Activated CD8-positive, alpha-beta T cell treated with anti-CD3 and anti-CD28 coated beads, Interleukin-2, amount 10 ng/mL, durations not matched to agents 7 days and 5 days (primary cell): ENCODE measurements around the gene ACYP1. TPM values are rescaled to one million over a fixed set of nuclear protein-coding genes. Genes with fewer than 3 reads are reported as not detected.

Source experiments
- ATAC-seq: fragments of 150-1000 bp; cut with Tn5 transposase; one replicate; pipeline ENCODE4 v1.10.0; 2021; ENCODE audit warnings: moderate library complexity
- CTCF ChIA-PET: fragments of 350-600 bp; sonication (Branson Sonifier 250); formaldehyde crosslinking; loops from one replicate; lab custom pipeline; 2021; ENCODE audit warnings: antibody characterized with exemption; lab: Charles Lee
- POLR2A ChIA-PET: fragments of 350-600 bp; sonication (Branson Sonifier 250); formaldehyde crosslinking; loops from one replicate; lab custom pipeline; 2021; ENCODE audit warnings: antibody characterized with exemption; lab: Charles Lee
- DNase-seq: peaks from one replicate; pipeline ENCODE4 v3.0.0-alpha.2; 2020
- H3K27ac Mint-ChIP-seq: one replicate; pipeline ENCODE4 v1.8.0; 2021; ENCODE audit warnings: mild to moderate bottlenecking, mixed read lengths
- H3K27me3 Mint-ChIP-seq: one replicate; pipeline ENCODE4 v1.8.0; 2021; ENCODE audit warnings: low read depth, mixed read lengths
- H3K36me3 Mint-ChIP-seq: one replicate; pipeline ENCODE4 v1.8.0; 2021; ENCODE audit warnings: low read depth, mixed read lengths
- H3K4me1 Mint-ChIP-seq: one replicate; pipeline ENCODE4 v1.8.0; 2021; ENCODE audit warnings: low read depth, mixed read lengths
- H3K4me3 Mint-ChIP-seq: one replicate; pipeline ENCODE4 v1.8.0; 2021; ENCODE audit warnings: mild to moderate bottlenecking, mixed read lengths
- H3K9me3 Mint-ChIP-seq: one replicate; pipeline ENCODE4 v1.8.0; 2022; ENCODE audit warnings: mixed read lengths; ENCODE audit not compliant: insufficient read depth
- total RNA-seq, 2 experiments: library from RNA; stranded (reverse); gene quantifications; one replicate each; pipeline ENCODE4 v1.2.3, GENCODE V29; 2021

ACYP1 gene
- total RNA-seq = 10 to 100 TPM; 42.6 to 44.0 TPM

GRCh38 chr14:75063491-75064204 is at the start of gene ACYP1:
Gene ACYP1, minus strand, starts transcription at chr14:75064024. Its CDS starts 471 bp downstream, at chr14:75063553.
- CTCF ChIA-PET = interaction anchor here (0.8 to 4.0 kb wide), 17 partner anchors 11 to 232 kb away, joined by 3 to 22 read pairs (median 4); partner anchors contain the start of gene MLH3
- Mint-ChIP-seq H3K27me3 (no peaks in the 10 kb centered on the region), H3K9me3 (no peaks in the 10 kb centered on the region), H3K4me1 (peaks cover 38% of the 10 kb centered on the region), H3K27ac (peak within 1 kb of the TSS; percentile 99), H3K36me3 (peaks cover 38% of the 10 kb centered on the region), H3K4me3 (peak within 1 kb of the TSS; percentile 100)
- ATAC-seq (peak; percentile 100), DNase-seq (peak; percentile 94)
- POLR2A ChIA-PET = interaction anchor here (0.9 to 3.1 kb wide), 5 partner anchors 14 to 181 kb away, joined by 3 to 14 read pairs (median 5); partner anchors contain the start of gene EIF2B2

GRCh38 chr14:75109877-75110276 is 46.1 kb upstream of the ACYP1 start:
- POLR2A ChIA-PET = interaction anchor here (0.8 kb wide), 1 partner anchor 181 kb away, joined by 3 read pairs; no protein-coding TSS in a partner anchor
- DNase-seq (no peak), ATAC-seq (no peak)
- Mint-ChIP-seq H3K4me1 (peaks cover 26% of the 10 kb centered on the region), H3K4me3 (no peak overlapping the region), H3K9me3 (no peaks in the 10 kb centered on the region), H3K27me3 (no peaks in the 10 kb centered on the region), H3K36me3 (peaks cover 72% of the 10 kb centered on the region), H3K27ac (no peak overlapping the region)
- CTCF ChIA-PET = interaction anchor here (1.2 to 2.4 kb wide), 2 partner anchors 10 to 14 kb away, joined by 4 to 7 read pairs; no protein-coding TSS in a partner anchor

GRCh38 chr14:75107186-75107585 is 43.4 kb upstream of the ACYP1 start:
- CTCF ChIA-PET = interaction anchor here (0.7 to 0.8 kb wide), 2 partner anchors 19 to 499 kb away, joined by 3 read pairs; no protein-coding TSS in a partner anchor
- peaks cover 4% of the 10 kb centered on the region for H3K4me1 Mint-ChIP-seq
- POLR2A ChIA-PET = no interaction called here

GRCh38 chr14:75101491-75101890 is 37.7 kb upstream of the ACYP1 start:
- H3K36me3 Mint-ChIP-seq = peaks cover 59% of the 10 kb centered on the region
- CTCF ChIA-PET = interaction anchor here (0.9 to 2.5 kb wide), 4 partner anchors 8 to 195 kb away, joined by 3 to 7 read pairs (median 4); no protein-coding TSS in a partner anchor
- H3K27ac Mint-ChIP-seq = no peak overlapping the region
- ATAC-seq = no peak
- H3K9me3 Mint-ChIP-seq = no peaks in the 10 kb centered on the region
- DNase-seq = no peak
- no peaks in the 10 kb centered on the region for H3K4me1 Mint-ChIP-seq
- POLR2A ChIA-PET = no interaction called here
- H3K27me3 Mint-ChIP-seq = no peaks in the 10 kb centered on the region
- H3K4me3 Mint-ChIP-seq = no peak overlapping the region

More at GRCh38 chr14:75107186-75107585, 43.4 kb upstream of the ACYP1 start:
- Mint-ChIP-seq H3K27me3 (no peaks in the 10 kb centered on the region), H3K36me3 (peaks cover 64% of the 10 kb centered on the region), H3K4me3 (no peak overlapping the region), H3K9me3 (no peaks in the 10 kb centered on the region), H3K27ac (no peak overlapping the region)
- ATAC-seq (no peak), DNase-seq (no peak)

GRCh38 chr14:75098682-75099081 is 34.9 kb upstream of the ACYP1 start:
- no peaks in the 10 kb centered on the region for H3K27me3 Mint-ChIP-seq
- H3K27ac Mint-ChIP-seq = no peak overlapping the region
- peaks cover 51% of the 10 kb centered on the region for H3K36me3 Mint-ChIP-seq
- DNase-seq (no peak), ATAC-seq (no peak)
- no peaks in the 10 kb centered on the region for H3K9me3 Mint-ChIP-seq
- H3K4me1 Mint-ChIP-seq = no peaks in the 10 kb centered on the region
- no peak overlapping the region for H3K4me3 Mint-ChIP-seq
- ChIA-PET CTCF (interaction anchor here (1.2 kb wide), 1 partner anchor 10 kb away, joined by 7 read pairs; no protein-coding TSS in a partner anchor), POLR2A (no interaction called here)

GRCh38 chr14:75098212-75098611 is 34.4 kb upstream of the ACYP1 start:
- no peak for ATAC-seq
- ChIA-PET CTCF (interaction anchor here (0.5 to 1.2 kb wide), 2 partner anchors 10 to 194 kb away, joined by 3 to 7 read pairs; no protein-coding TSS in a partner anchor), POLR2A (no interaction called here)
- no peaks in the 10 kb centered on the region for H3K27me3 Mint-ChIP-seq
- DNase-seq = no peak
- no peak overlapping the region for H3K27ac Mint-ChIP-seq
- peaks cover 49% of the 10 kb centered on the region for H3K36me3 Mint-ChIP-seq
- H3K4me3 Mint-ChIP-seq = no peak overlapping the region
- no peaks in the 10 kb centered on the region for H3K4me1 Mint-ChIP-seq
- H3K9me3 Mint-ChIP-seq = no peaks in the 10 kb centered on the region

- H3K36me3 Mint-ChIP-seq = peaks cover 48% of the 10 kb centered on the region
- ChIA-PET CTCF (no interaction called here), POLR2A (no interaction called here)
- no peak for DNase-seq
- H3K27me3 Mint-ChIP-seq = no peaks in the 10 kb centered on the region
- no peak for ATAC-seq
- H3K4me1 Mint-ChIP-seq = no peaks in the 10 kb centered on the region
- no peak overlapping the region for H3K4me3 Mint-ChIP-seq
- H3K27ac Mint-ChIP-seq = no peak overlapping the region
- H3K9me3 Mint-ChIP-seq = no peaks in the 10 kb centered on the region
These were observed 33.1 kb upstream of the ACYP1 start for GRCh38 chr14:75096959-75097358.

- Mint-ChIP-seq H3K4me1 (no peaks in the 10 kb centered on the region), H3K27me3 (no peaks in the 10 kb centered on the region), H3K9me3 (no peaks in the 10 kb centered on the region), H3K4me3 (no peak overlapping the region), H3K36me3 (peaks cover 47% of the 10 kb centered on the region), H3K27ac (no peak overlapping the region)
- ATAC-seq (no peak), DNase-seq (no peak)
- ChIA-PET CTCF (interaction anchor here (0.8 to 1.1 kb wide), 3 partner anchors 201 to 477 kb away, joined by 3 read pairs; no protein-coding TSS in a partner anchor), POLR2A (interaction anchor here (0.7 kb wide), 1 partner anchor 26 kb away, joined by 3 read pairs; the partner anchor contains the start of gene ZC2HC1C)
These were observed 31.9 kb upstream of the ACYP1 start for GRCh38 chr14:75095690-75096089.

- Mint-ChIP-seq H3K4me1 (no peaks in the 10 kb centered on the region), H3K9me3 (no peaks in the 10 kb centered on the region), H3K4me3 (no peak overlapping the region), H3K27ac (no peak overlapping the region), H3K27me3 (no peaks in the 10 kb centered on the region), H3K36me3 (peaks cover 46% of the 10 kb centered on the region)
- ATAC-seq (no peak), DNase-seq (no peak)
- ChIA-PET CTCF (interaction anchor here (1.0 to 1.1 kb wide), 2 partner anchors 201 to 477 kb away, joined by 3 read pairs; no protein-coding TSS in a partner anchor), POLR2A (no interaction called here)
These were observed 31.1 kb upstream of the ACYP1 start for GRCh38 chr14:75094896-75095295.

- Mint-ChIP-seq H3K4me1 (no peaks in the 10 kb centered on the region), H3K4me3 (no peak overlapping the region), H3K36me3 (peaks cover 32% of the 10 kb centered on the region), H3K9me3 (no peaks in the 10 kb centered on the region), H3K27ac (no peak overlapping the region), H3K27me3 (no peaks in the 10 kb centered on the region)
- POLR2A ChIA-PET = no interaction called here
- ATAC-seq (no peak), DNase-seq (no peak)
- CTCF ChIA-PET = no interaction called here
These were observed 28.9 kb upstream of the ACYP1 start for GRCh38 chr14:75092698-75093097.

- no peaks in the 10 kb centered on the region for H3K4me1 Mint-ChIP-seq
- peak overlapping the region; percentile 13 for H3K27ac Mint-ChIP-seq
- DNase-seq (no peak), ATAC-seq (no peak)
- ChIA-PET CTCF (interaction anchor here (0.9 to 5.0 kb wide), 5 partner anchors 14 to 249 kb away, joined by 3 to 86 read pairs (median 4); no protein-coding TSS in a partner anchor), POLR2A (no interaction called here)
- H3K36me3 Mint-ChIP-seq = peaks cover 35% of the 10 kb centered on the region
- no peaks in the 10 kb centered on the region for H3K9me3 Mint-ChIP-seq
- no peak overlapping the region for H3K4me3 Mint-ChIP-seq
- H3K27me3 Mint-ChIP-seq = no peaks in the 10 kb centered on the region
These were observed 27.4 kb upstream of the ACYP1 start for GRCh38 chr14:75091251-75091650.
